K562 (cell line): ENCODE data around the gene MMP11. TPM values are rescaled to one million over a fixed set of nuclear protein-coding genes. Genes with fewer than 3 reads are reported as not detected.

Experiments used
- E2F3 ChIP-seq: fragments of 250-450 bp; sonication (Bioruptor Pico); IDR thresholded peaks from 2 replicates; pipeline ENCODE4 v1.4.0; 2020; ENCODE audit warnings: mild to moderate bottlenecking
- EWSR1 ChIP-seq: fragments of 450-650 bp; IDR thresholded peaks from 2 replicates; pipeline ENCODE4 v1.6.1; 2018; ENCODE audit warnings: borderline replicate concordance, mild to moderate bottlenecking, low read depth, moderate library complexity; ENCODE audit not compliant: partially characterized antibody
- GABPA ChIP-seq: fragments of 200-800 bp; sonication (Bioruptor generic); conservative IDR thresholded peaks from 2 replicates; pipeline ENCODE4 v1.6.1; 2016; ENCODE audit warnings: low read depth, missing genetic modification characterization, missing compliant biosample characterization
- MAZ ChIP-seq, 2 experiments: fragments of 450-650 bp in 1 of 2; sonication (generic) in 1 of 2; formaldehyde crosslinking; IDR thresholded peaks in 1 of 2; conservative IDR thresholded peaks in 1 of 2; 2 replicates each; pipeline versions ENCODE4 v1.4.0 to v1.5.0; 2020; ENCODE audit warnings: mild to moderate bottlenecking in 1 of 2, missing genetic modification reagents in 1 of 2
- NCOA6 ChIP-seq: fragments of 450-650 bp; IDR thresholded peaks from 2 replicates; pipeline ENCODE4 v1.6.1; 2017; ENCODE audit warnings: mild to moderate bottlenecking
- NRF1 ChIP-seq, 2 experiments: fragments of 450-650 bp; IDR thresholded peaks in 1 of 2; conservative IDR thresholded peaks in 1 of 2; 2 replicates each; pipeline ENCODE4 v1.6.1; 2014; ENCODE audit warnings: mild to moderate bottlenecking in 2 of 2
- POLR2B ChIP-seq: fragments of 450-650 bp; IDR thresholded peaks from 2 replicates; pipeline ENCODE4 v1.6.1; 2018; ENCODE audit warnings: low read depth; ENCODE audit not compliant: partially characterized antibody
- POLR2G ChIP-seq: fragments of 200-400 bp; formaldehyde crosslinking; IDR thresholded peaks from 2 replicates; pipeline ENCODE4 v1.6.1; 2017; ENCODE audit warnings: low read depth, mild to moderate bottlenecking, antibody characterized with exemption, low read length, moderate library complexity
- ZNF263 ChIP-seq: sonication (generic); formaldehyde crosslinking; IDR thresholded peaks from 2 replicates; pipeline ENCODE4 v1.8.0; 2022; ENCODE audit warnings: mild to moderate bottlenecking, missing genetic modification reagents, borderline replicate concordance
- ZNF354B ChIP-seq: fragments of 250-450 bp; sonication (Bioruptor Pico); IDR thresholded peaks from 2 replicates; pipeline ENCODE4 v1.4.0; 2020
- ZNF431 ChIP-seq: sonication (generic); formaldehyde crosslinking; IDR thresholded peaks from 2 replicates; pipeline ENCODE4 v1.8.0; 2022; ENCODE audit warnings: mild to moderate bottlenecking, missing genetic modification reagents
- polyA plus RNA-seq, 8 experiments: library from polyadenylated mRNA; depleted of rRNA in 4 of 8; stranded (reverse) in 5 of 8; unstranded in 3 of 8; fragments of >200 nt; fragmentation: Nextera tagmentation in 2 of 8; fragmentation: Illumina TruSeq in 1 of 8; extraction: Ambion mirVana in 2 of 8; extraction: Trizol in 1 of 8; gene quantifications; 2 replicates each; pipeline versions ENCODE4 v1.2.1 to v1.2.3, GENCODE V29; 2011 to 2014; ENCODE audit warnings: inconsistent platforms in 1 of 8, missing spikeins in 1 of 8
- total RNA-seq, 7 experiments: library from RNA; depleted of rRNA in 6 of 7; stranded (reverse); fragments of >200 nt in 6 of 7; fragmentation: Illumina TruSeq in 2 of 7; extraction: Trizol in 2 of 7; gene quantifications; 2 replicates each; pipeline versions ENCODE4 v1.2.1 to v1.2.3, GENCODE V29; 2011 to 2021; ENCODE audit warnings: low replicate concordance in 1 of 7
- TF ChIP-seq, protein P1 (sequence below): sonication (generic); formaldehyde crosslinking; IDR thresholded peaks from 2 replicates; pipeline ENCODE4 v1.8.1; 2023; ENCODE audit warnings: mild to moderate bottlenecking, missing genetic modification reagents
- TF ChIP-seq, protein P2 (sequence below): sonication (generic); formaldehyde crosslinking; IDR thresholded peaks from 2 replicates; pipeline ENCODE4 v1.8.0; 2022; ENCODE audit warnings: missing genetic modification reagents, mild to moderate bottlenecking, moderate library complexity, borderline replicate concordance
- TF ChIP-seq, protein P3 (sequence below), 2 experiments: IDR thresholded peaks; 2 replicates each; pipeline ENCODE4 v1.6.1; 2011; ENCODE audit warnings: borderline replicate concordance in 1 of 2, control low read depth in 1 of 2, low read depth in 1 of 2, low read length in 1 of 2, mild to moderate bottlenecking in 1 of 2, mixed read lengths in 1 of 2, moderate library complexity in 1 of 2; ENCODE audit not compliant: insufficient read depth in 1 of 2, insufficient read length in 1 of 2, poor library complexity in 1 of 2, severe bottlenecking in 1 of 2; ENCODE audit errors: extremely low read depth in 1 of 2
- TF ChIP-seq, protein P4 (sequence below), 3 experiments: IDR thresholded peaks in 2 of 3; conservative IDR thresholded peaks in 1 of 3; 2 replicates each; pipeline ENCODE4 v1.5.1; 2011 to 2012; ENCODE audit warnings: low read length in 3 of 3, mild to moderate bottlenecking in 3 of 3, control low read depth in 2 of 3, improper control_type of control experiment in 1 of 3, inconsistent platforms in 1 of 3, low read depth in 1 of 3, mixed read lengths in 1 of 3, moderate library complexity in 1 of 3; ENCODE audit not compliant: insufficient read depth in 2 of 3
- TF ChIP-seq, protein P5 (sequence below): fragments of 250-450 bp; sonication (Bioruptor Pico); IDR thresholded peaks from 2 replicates; pipeline ENCODE4 v1.4.0; 2020; ENCODE audit warnings: mild to moderate bottlenecking
- TF ChIP-seq, protein P6 (sequence below): fragments of 250-450 bp; sonication (Bioruptor Pico); IDR thresholded peaks from 2 replicates; pipeline ENCODE4 v1.5.0; 2020; ENCODE audit warnings: mild to moderate bottlenecking

Gene MMP11
- total and polyA plus RNA-seq, 9 of the 15 experiments (the other 6 are each of a cell fraction or from before 2014, with no cell fraction given): 0.14 to 1.8 (median 1.1) TPM; not detected in 2

DNA sequence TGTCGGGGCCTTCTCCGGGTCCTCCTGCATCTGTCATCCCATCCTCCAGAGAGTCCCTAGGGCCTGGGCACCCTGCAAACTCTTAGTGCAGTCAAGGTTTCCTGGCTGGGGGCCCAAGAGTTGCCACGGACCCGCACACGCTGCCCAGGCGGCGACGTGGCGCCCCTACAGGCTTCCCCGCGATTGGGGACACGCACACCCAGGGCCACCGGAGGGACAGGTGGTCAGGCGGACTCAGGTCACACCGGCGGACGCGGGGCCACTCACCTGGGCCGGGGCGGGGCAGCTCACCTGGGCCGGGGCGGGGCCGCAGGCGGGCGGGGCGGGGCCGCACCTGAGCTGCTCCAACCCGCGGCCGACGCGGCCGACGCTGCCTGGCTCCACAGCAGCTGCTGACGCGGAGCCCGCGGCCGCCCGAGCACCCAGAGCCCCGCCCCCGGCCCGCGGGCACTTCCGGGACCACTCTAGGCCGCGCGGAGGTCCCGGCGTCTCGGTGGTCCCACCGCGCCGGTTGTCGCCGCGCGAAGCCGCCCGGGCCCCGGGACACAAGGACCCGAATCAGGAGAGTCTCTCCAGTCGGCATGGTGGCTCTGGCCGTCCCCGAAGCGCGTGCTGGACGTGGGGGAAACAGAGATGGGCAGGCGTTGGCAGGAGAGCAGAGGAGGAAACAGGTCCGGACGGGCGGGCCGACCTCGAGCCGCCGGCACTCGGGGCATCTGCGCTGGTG lies 21.8 kb upstream of the MMP11 start, which contains the start of gene ZNF70 (continued):
- TF ChIP-seq, protein P1, sequence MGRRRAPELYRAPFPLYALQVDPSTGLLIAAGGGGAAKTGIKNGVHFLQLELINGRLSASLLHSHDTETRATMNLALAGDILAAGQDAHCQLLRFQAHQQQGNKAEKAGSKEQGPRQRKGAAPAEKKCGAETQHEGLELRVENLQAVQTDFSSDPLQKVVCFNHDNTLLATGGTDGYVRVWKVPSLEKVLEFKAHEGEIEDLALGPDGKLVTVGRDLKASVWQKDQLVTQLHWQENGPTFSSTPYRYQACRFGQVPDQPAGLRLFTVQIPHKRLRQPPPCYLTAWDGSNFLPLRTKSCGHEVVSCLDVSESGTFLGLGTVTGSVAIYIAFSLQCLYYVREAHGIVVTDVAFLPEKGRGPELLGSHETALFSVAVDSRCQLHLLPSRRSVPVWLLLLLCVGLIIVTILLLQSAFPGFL: no peak
- TF ChIP-seq ZNF263 (CRISPR knock-in tag) (peak; percentile 37; the same call in 1 of the 2 replicates), NRF1 (conservative IDR thresholded peaks at IDR 0.05 in 1 of 2, IDR thresholded peaks at IDR 0.05 in 1 of 2) (peak; percentile 8 to 49; a peak in 1 of 4 replicates), GABPA (tag) (peak; percentile 93), ZNF431 (CRISPR knock-in tag) (0 out of 2 replicates have a peak, but pooled peaks have one; percentile 22), E2F3 (peak; percentile 40; the same call in 1 of the 2 replicates), NCOA6 (no peak), ZNF354B (no peak), EWSR1 (no peak), POLR2B (peak; percentile 74), MAZ (CRISPR knock-in tag; conservative IDR thresholded peaks at IDR 0.05 in 1 of 2, IDR thresholded peaks at IDR 0.05 in 1 of 2) (peak in 1 of 2 experiments; percentile 17; a peak in 1 of 4 replicates), POLR2G (peak; percentile 91)
- TF ChIP-seq, protein P2, sequence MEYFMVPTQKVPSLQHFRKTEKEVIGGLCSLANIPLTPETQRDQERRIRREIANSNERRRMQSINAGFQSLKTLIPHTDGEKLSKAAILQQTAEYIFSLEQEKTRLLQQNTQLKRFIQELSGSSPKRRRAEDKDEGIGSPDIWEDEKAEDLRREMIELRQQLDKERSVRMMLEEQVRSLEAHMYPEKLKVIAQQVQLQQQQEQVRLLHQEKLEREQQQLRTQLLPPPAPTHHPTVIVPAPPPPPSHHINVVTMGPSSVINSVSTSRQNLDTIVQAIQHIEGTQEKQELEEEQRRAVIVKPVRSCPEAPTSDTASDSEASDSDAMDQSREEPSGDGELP (CRISPR knock-in tag): peak; percentile 41
- TF ChIP-seq, protein P3, sequence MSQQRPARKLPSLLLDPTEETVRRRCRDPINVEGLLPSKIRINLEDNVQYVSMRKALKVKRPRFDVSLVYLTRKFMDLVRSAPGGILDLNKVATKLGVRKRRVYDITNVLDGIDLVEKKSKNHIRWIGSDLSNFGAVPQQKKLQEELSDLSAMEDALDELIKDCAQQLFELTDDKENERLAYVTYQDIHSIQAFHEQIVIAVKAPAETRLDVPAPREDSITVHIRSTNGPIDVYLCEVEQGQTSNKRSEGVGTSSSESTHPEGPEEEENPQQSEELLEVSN (IDR thresholded peaks at IDR 0.05; ENCODE audit: borderline replicate concordance in 1 of 2, extremely low read depth in 1 of 2, insufficient read depth in 1 of 2, insufficient read length in 1 of 2, low read depth in 1 of 2, low read length in 1 of 2, poor library complexity in 1 of 2, severe bottlenecking in 1 of 2): peak; percentile 49 to 53
- TF ChIP-seq, protein P4, sequence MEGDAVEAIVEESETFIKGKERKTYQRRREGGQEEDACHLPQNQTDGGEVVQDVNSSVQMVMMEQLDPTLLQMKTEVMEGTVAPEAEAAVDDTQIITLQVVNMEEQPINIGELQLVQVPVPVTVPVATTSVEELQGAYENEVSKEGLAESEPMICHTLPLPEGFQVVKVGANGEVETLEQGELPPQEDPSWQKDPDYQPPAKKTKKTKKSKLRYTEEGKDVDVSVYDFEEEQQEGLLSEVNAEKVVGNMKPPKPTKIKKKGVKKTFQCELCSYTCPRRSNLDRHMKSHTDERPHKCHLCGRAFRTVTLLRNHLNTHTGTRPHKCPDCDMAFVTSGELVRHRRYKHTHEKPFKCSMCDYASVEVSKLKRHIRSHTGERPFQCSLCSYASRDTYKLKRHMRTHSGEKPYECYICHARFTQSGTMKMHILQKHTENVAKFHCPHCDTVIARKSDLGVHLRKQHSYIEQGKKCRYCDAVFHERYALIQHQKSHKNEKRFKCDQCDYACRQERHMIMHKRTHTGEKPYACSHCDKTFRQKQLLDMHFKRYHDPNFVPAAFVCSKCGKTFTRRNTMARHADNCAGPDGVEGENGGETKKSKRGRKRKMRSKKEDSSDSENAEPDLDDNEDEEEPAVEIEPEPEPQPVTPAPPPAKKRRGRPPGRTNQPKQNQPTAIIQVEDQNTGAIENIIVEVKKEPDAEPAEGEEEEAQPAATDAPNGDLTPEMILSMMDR (IDR thresholded peaks at IDR 0.05 in 2 of 3, conservative IDR thresholded peaks at IDR 0.05 in 1 of 3; ENCODE audit: insufficient read depth in 2 of 3, low read depth in 1 of 3, low read length in 3 of 3): peak; percentile 35 to 49 (median 43); a peak in 4 of 6 replicates
- TF ChIP-seq, protein P5, sequence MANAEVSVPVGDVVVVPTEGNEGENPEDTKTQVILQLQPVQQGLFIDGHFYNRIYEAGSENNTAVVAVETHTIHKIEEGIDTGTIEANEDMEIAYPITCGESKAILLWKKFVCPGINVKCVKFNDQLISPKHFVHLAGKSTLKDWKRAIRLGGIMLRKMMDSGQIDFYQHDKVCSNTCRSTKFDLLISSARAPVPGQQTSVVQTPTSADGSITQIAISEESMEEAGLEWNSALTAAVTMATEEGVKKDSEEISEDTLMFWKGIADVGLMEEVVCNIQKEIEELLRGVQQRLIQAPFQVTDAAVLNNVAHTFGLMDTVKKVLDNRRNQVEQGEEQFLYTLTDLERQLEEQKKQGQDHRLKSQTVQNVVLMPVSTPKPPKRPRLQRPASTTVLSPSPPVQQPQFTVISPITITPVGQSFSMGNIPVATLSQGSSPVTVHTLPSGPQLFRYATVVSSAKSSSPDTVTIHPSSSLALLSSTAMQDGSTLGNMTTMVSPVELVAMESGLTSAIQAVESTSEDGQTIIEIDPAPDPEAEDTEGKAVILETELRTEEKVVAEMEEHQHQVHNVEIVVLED (CRISPR knock-in tag): peak; percentile 41
- TF ChIP-seq, protein P6, sequence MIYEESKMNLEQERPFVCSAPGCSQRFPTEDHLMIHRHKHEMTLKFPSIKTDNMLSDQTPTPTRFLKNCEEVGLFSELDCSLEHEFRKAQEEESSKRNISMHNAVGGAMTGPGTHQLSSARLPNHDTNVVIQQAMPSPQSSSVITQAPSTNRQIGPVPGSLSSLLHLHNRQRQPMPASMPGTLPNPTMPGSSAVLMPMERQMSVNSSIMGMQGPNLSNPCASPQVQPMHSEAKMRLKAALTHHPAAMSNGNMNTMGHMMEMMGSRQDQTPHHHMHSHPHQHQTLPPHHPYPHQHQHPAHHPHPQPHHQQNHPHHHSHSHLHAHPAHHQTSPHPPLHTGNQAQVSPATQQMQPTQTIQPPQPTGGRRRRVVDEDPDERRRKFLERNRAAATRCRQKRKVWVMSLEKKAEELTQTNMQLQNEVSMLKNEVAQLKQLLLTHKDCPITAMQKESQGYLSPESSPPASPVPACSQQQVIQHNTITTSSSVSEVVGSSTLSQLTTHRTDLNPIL (CRISPR knock-in tag): no peak
